ENCODE measurements around the gene KIRREL3.

Gene KIRREL3

DNA sequence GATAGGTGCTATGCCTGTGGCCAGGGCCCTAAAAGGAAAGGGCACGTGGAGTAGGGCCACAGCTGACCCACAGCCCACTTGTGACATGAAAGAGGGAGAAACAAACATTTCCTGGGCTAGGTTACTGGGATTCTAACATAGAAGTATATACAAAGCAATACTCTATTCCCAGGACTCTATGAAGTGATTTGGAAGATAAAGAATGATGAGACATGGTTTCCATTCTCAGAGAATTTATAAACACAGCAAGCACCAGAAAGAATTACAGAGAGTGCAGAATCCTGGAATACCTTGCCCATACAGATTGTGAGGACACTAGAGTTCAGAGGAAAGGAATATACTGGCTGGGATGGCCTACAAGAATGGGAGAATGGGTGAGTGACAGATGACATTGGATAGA, 86.4 kb downstream of the KIRREL3 start:
- no peak for DNase-seq

DNA sequence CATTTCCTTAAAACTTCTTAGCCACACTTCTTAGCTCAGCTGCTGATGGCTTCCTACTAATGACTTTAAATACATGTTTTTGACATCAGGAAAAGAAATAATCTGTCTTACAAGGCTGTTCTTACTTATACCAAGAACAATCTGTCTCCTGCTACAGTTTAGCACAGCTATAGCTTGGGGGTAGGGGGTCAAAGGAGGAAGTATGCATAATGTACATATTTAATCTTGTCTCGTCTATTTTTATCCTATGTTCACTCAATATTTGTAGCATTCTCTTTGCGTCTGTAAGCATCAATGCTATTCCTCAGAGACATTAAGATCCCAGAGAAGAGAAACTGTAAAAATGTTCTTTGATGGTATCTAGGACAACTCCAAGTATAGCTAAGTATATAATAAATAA, 96.0 kb downstream of the KIRREL3 start:
- DNase-seq, result no peak

GRCh38 chr11:126901783-126902182, 98.8 kb downstream of the KIRREL3 start:
- DNase-seq, result no peak

GRCh38 chr11:126899961-126900748, 100.4 kb downstream of the KIRREL3 start:
- DNase-seq, result no peak

- DNase-seq, result no peak
Measured at GRCh38 chr11:126898802-126899201, 101.8 kb downstream of the KIRREL3 start.

DNA sequence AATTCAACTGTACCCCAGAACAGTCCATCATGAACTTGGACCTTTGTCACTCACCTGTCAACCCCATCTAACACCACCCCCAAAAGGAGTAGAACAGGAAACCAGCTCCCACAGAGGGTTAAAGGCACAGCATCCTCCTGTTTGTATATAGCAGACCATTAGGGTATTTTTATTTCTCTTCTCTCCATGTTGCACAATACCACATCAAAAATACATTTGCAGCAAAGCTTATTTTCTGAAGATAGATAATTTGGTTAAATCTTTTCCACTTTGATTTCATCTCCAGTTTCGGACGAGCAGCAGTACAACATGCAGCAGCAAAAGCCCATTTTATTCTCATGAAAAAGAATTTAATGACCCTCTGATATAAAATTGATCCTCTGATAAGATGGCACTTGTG, 103.1 kb downstream of the KIRREL3 start:
- no peak for DNase-seq

- DNase-seq, result peak in 1 of 5 experiments; percentile 11
Measured at GRCh38 chr11:126896025-126896424, 104.5 kb downstream of the KIRREL3 start.

- peak in 1 of 5 experiments; percentile 87 for DNase-seq
Measured at GRCh38 chr11:126893796-126894195, 106.8 kb downstream of the KIRREL3 start.

DNA sequence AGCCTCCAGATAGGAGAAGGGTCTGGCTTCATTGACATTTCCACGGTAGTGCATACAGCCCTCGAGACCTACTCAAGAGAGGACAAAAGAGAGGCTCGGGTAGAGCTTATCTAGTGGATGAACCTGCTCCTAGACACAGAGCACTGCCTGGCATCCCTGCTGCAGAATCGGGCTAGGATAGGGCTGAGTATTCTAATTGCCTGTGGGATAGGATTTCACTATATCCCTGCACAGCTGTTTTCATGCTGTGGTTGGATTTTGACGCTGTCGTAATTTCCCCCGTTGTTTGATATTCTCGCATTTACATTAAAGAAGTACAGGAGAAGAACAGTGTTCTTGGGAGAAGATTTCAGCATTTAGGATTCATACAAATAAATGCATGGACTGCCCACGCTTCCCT, 107.8 kb downstream of the KIRREL3 start:
- DNase-seq, result no peak

GRCh38 chr11:126891556-126892217, 108.9 kb downstream of the KIRREL3 start:
- no peak for DNase-seq

GRCh38 chr11:126890561-126890960, 110.0 kb downstream of the KIRREL3 start:
- DNase-seq, result no peak

DNA sequence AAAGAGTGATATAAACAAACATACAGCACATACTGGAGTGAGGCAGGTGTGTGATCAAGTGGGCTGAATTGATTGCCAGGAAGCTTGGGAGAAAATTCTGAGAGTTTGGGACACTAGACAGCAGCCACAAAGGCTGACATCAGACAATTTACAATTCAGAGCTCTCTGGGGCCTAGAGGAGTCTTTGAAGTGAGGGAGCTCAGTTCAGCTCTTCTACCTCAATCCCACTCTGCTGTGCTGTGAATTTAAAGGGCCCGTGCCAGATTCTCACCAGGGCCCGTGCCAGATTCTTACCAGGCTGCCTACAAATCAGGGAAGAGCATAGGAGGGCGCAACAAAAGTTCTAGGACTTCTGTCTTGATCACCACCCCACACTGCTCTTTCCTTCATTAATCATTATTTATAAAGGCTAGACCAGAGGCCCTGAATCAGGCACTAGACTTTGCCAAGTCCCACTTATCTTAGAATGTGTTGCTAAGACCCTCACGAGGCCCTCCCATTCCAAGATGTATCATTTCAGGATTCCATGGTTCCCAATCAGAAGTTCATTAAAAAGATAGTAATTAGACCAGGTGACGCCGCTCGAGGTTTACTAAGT, 112.4 kb downstream of the KIRREL3 start:
- no peak for DNase-seq

DNA sequence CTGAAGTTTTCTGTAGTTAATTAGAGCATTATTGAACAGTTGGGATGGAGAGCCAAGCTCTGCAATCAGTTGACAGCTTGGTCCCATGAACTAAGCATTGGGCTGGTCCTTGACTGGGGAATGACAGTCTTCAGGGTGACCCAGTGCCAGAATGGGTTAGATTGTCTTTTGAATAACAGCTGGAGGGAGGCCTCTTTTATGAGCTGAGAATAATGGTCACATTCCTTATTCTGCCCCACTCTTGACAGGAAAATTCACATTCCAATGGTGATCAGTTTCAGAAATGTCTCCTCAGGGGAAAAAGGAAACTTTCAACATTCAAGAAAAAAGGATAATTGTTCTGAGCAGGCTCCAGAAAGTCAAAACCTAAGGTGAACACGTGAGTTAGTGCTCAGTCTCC, 113.9 kb downstream of the KIRREL3 start:
- DNase-seq, result no peak

DNA sequence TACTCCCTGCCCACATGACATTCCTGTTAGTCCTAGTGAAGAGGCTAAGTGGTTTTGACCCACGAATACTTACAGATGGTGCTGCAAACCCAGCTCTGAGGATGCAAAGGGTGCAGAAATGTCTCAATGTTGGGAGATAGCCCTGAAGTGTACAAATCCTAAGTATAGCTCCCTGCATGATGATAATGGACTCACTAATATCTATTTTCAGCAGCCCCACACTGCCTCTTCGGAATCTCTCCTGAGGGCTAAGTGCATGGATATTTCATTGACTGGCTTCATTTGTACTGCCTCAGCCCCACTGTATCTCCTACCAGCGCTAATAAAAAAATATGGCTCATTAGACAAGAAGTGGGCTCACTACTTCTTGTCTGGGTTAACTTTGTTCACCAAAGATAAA, 114.5 kb downstream of the KIRREL3 start:
- no peak for DNase-seq

DNA sequence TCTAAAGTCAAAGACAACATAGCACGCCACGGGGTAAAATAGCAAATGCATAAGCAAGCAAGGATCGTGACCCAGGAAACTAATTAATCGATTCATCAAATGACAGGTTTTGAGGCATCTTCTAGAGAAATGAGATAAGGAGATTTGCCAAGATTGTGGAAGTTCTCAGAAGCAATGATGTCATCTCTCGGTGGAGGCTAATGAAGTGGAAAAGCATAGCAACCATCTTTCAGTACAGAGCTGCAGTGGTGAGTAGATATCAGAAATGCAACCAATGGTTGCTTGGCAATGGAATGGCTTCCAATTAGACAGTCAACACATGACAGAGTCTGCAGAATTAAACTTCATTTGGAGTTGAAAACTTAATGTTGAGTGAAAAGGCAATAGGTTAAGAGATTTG, 116.0 kb downstream of the KIRREL3 start:
- DNase-seq, result no peak

- no peak for DNase-seq
Measured at GRCh38 chr11:126884192-126884591, 116.4 kb downstream of the KIRREL3 start.

DNA sequence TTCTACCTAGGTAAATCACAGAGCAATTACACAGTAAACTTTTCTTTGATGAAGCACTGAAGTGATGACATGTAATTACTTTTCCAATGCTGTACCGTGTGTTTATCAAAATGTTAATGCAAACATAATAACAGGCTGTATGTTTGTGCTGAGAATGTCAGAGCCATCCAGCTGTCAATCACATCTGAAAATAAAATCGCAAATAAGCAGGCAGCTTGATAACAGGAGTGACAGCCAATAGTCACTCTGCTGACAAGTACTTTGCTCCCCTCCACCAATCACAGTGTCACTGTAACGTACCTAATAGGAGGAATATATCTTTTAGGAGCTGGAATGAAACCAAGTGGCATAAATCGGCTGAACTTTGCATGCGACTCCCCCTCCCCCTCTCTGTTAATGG, 119.7 kb downstream of the KIRREL3 start:
- no peak for DNase-seq

DNA sequence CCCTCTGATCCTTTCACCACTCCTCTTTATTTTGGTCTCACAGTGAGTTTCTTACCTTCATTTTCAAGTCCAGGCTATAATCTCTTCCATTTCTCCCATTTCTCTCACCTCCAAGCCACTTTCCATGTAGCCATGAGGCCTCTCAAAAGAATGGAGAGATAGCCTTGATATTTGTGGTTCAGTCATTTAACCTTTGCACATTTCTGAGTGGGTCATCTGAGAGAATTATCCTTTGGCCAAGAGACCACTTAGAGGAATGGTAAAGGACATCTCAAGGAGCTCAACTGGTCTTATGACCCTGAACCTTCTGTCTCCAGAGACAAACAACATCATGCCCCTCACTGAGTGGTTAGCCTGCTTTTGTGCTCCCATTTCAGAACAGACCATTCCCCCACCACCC, 121.1 kb downstream of the KIRREL3 start:
- DNase-seq, result no peak

- no peak for DNase-seq
Measured at GRCh38 chr11:126878913-126879482, 121.6 kb downstream of the KIRREL3 start.

DNA sequence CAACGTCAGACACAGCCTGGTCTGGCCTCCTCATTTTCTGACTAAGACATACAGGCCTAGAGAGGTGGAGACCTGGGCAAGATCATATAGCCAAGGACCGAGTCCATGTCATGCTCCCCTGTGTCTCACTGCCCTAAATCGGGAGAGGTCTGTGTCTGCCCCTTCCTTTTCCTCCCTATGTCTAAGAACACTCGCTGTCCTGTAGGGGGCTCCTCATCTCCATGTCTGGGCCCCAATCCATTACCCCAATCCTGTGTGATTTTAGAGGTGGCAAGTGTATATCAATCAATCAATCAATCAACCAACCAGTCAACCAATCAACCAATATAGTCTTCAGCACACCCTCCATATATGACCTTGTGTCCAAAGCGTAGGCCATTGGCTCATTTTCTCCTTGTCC, 125.7 kb downstream of the KIRREL3 start:
- peak in 1 of 5 experiments; percentile 19 for DNase-seq

DNA sequence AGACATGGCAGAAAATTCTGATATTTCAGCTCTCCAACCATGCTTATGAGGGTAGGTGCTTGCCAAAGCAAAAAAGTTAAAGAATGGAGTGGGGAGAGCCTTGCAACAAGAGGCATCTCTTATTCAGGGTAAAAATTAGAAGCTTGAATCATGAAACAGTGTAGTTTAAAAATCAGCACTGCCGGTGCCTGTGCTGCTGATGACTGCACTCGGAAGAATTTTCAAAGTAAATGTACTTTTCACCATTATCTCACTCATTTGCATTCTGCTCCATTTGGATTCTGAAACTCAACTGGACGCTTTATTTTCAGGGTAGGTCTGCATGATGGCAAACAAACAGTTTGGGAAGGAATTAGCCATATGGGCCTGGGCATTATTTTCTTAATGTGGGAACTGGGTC, 126.3 kb downstream of the KIRREL3 start:
- DNase-seq, result no peak

- DNase-seq, result no peak
Measured at GRCh38 chr11:126871792-126872191, 128.8 kb downstream of the KIRREL3 start.

DNA sequence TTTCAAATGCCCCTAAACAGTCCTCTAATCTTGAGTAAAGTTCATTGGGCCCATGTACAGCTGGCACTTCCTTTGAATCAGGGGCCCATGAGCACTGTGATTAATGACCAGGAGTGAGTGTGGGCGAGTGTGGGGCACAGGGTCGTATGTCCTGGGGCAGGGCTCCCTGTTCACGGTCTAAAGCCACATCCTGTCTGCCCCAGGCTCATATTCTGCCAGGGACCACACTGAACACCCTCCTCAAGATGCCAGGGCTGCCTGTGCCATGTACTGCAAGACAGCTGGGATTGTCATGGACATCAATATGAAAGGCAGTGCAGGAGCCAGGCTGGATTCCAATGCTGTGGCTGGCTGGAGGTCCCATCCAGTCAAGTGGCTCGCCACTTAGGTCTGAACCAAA, 130.5 kb downstream of the KIRREL3 start:
- DNase-seq, result no peak

- DNase-seq, result no peak
Measured at GRCh38 chr11:126868741-126869140, 131.8 kb downstream of the KIRREL3 start.

All from T-helper 2 cell (primary cell).